ENCODE data around the gene PSMB5. TPM values are rescaled to one million over a fixed set of nuclear protein-coding genes. Genes with fewer than 3 reads are reported as not detected.

PSMB5 gene
- total RNA-seq, 3 donors from 2014 or later: 220 to 231 (median 227) TPM

Other genes with a start within 250 kb of the PSMB5 start
- gene SLC7A7, start 219.5 kb downstream of the PSMB5 start, total RNA-seq: under 1 TPM; 0.16 to 0.51 (median 0.19) TPM
- 100 to 1,000 TPM; 247 to 250 (median 249) TPM for gene MRPL52, start 205.0 kb downstream of the PSMB5 start, total RNA-seq
- 1 to 10 TPM in 2 of 3 donors, under 1 TPM in 1; 0.76 to 1.6 (median 1.2) TPM for gene MMP14, start 198.3 kb downstream of the PSMB5 start, total RNA-seq
- 10 to 100 TPM; 19.3 to 33.7 (median 26.2) TPM for gene LRP10, start 163.2 kb downstream of the PSMB5 start, total RNA-seq
- gene REM2, start 151.7 kb downstream of the PSMB5 start, total RNA-seq: under 1 TPM; 0.13 to 0.27 (median 0.15) TPM
- gene RBM23, start 115.8 kb downstream of the PSMB5 start, total RNA-seq: 10 to 100 TPM; 80.4 to 90.4 (median 82.5) TPM
- gene PRMT5, start 105.5 kb downstream of the PSMB5 start, total RNA-seq: 100 to 1,000 TPM; 256 to 289 (median 263) TPM
- 10 to 100 TPM; 28.8 to 39.7 (median 38.5) TPM for gene HAUS4, start 77.8 kb downstream of the PSMB5 start, total RNA-seq
- gene AJUBA, start 52.3 kb downstream of the PSMB5 start, total RNA-seq: 1 to 10 TPM; 2.0 to 3.8 (median 2.6) TPM
- gene C14orf93, start 24.8 kb downstream of the PSMB5 start, total RNA-seq: 1 to 10 TPM; 3.6 to 5.4 (median 5.1) TPM
- not detected for gene PSMB11, start 7.3 kb upstream of the PSMB5 start, total RNA-seq
- under 1 TPM; 0.51 to 0.87 (median 0.65) TPM for gene CDH24, start 22.6 kb upstream of the PSMB5 start, total RNA-seq
- gene ACIN1, start 60.2 kb upstream of the PSMB5 start, total RNA-seq: 100 to 1,000 TPM; 195 to 200 (median 196) TPM
- gene C14orf119, start 60.6 kb upstream of the PSMB5 start, total RNA-seq: 10 to 100 TPM; 34.6 to 39.9 (median 36.9) TPM
- not detected for gene CIROP, start 70.1 kb upstream of the PSMB5 start, total RNA-seq
- not detected for gene CEBPE, start 84.4 kb upstream of the PSMB5 start, total RNA-seq
- gene SLC7A8, start 148.8 kb upstream of the PSMB5 start, total RNA-seq: 1 to 10 TPM in 2 of 3 donors, under 1 TPM in 1; 0.81 to 1.5 (median 1.4) TPM
- gene RNF212B, start 203.0 kb upstream of the PSMB5 start, total RNA-seq: not detected